SK-N-SH (cell line): ENCODE data around the gene PRR12. TPM values are rescaled to one million over a fixed set of nuclear protein-coding genes. Genes with fewer than 3 reads are reported as not detected.

Experiments used
- CTCF ChIA-PET: fragments of 300-600, 350-600 bp; formaldehyde crosslinking; extraction: SDS; loops from one replicate; lab custom pipeline; 2021; lab: Yijun Ruan, JAX
- POLR2A ChIA-PET: fragments of 350-600 bp; sonication (Branson Sonifier 250); formaldehyde crosslinking; extraction: SDS; loops from one replicate; lab custom pipeline; 2020; ENCODE audit warnings: antibody characterized with exemption, inconsistent platforms; lab: Yijun Ruan, JAX
- DNase-seq: peaks from one replicate; pipeline ENCODE4 v3.0.0; 2012
- H2AFZ ChIP-seq: fragments of 200-600 bp; sonication (generic); 2 replicates; pipeline ENCODE4 v1.8.1; 2016; ENCODE audit warnings: antibody characterized with exemption, mild to moderate bottlenecking, low read depth
- H3F3A ChIP-seq: fragments of 200-600 bp; sonication (generic); replicated peaks from 2 replicates; pipeline ENCODE3; 2016; ENCODE audit warnings: antibody characterized with exemption, mild to moderate bottlenecking; ENCODE audit not compliant: insufficient read depth
- H3K27ac ChIP-seq, 2 experiments: fragments of 200-500 bp in 1 of 2; fragments of 200-600 bp in 1 of 2; sonication (Bioruptor generic) in 1 of 2; sonication (generic), shearing (Covaris generic) in 1 of 2; 2 replicates each; pipeline versions ENCODE4 v1.5.1 to v1.6.1; 2014 to 2016; ENCODE audit warnings: low read depth in 2 of 2, inconsistent platforms in 1 of 2, low read length in 1 of 2, mild to moderate bottlenecking in 1 of 2, mixed read lengths in 1 of 2
- H3K27me3 ChIP-seq: fragments of 200-600 bp; sonication (generic), shearing (Covaris generic); 2 replicates; pipeline ENCODE4 v1.6.1; 2016; ENCODE audit warnings: mixed run types; ENCODE audit not compliant: insufficient read depth
- H3K36me3 ChIP-seq, 2 experiments: fragments of 200-500 bp in 1 of 2; fragments of 200-600 bp in 1 of 2; sonication (Bioruptor generic) in 1 of 2; sonication (generic) in 1 of 2; replicated peaks in 1 of 2; 2 replicates each; pipeline versions ENCODE3 to v1.5.1; 2014 to 2016; ENCODE audit warnings: low read length in 1 of 2, mild to moderate bottlenecking in 1 of 2; ENCODE audit not compliant: insufficient read depth in 2 of 2, control insufficient read depth in 1 of 2
- H3K4me1 ChIP-seq, 2 experiments: fragments of 200-500 bp in 1 of 2; fragments of 200-600 bp in 1 of 2; sonication (Bioruptor generic) in 1 of 2; sonication (generic), shearing (Covaris generic) in 1 of 2; 2 replicates each; pipeline versions ENCODE4 v1.5.1 to v1.6.1; 2014 to 2016; ENCODE audit warnings: low read depth in 1 of 2, low read length in 1 of 2, mixed run types in 1 of 2; ENCODE audit not compliant: insufficient read depth in 2 of 2, control insufficient read depth in 1 of 2
- H3K4me2 ChIP-seq: fragments of 200-600 bp; sonication (generic), shearing (Covaris generic); 2 replicates; pipeline ENCODE4 v1.6.1; 2017; ENCODE audit warnings: mixed run types
- H3K4me3 ChIP-seq, 2 experiments: fragments of 200-500 bp in 1 of 2; fragments of 200-600 bp in 1 of 2; sonication (Bioruptor generic) in 1 of 2; sonication (generic), shearing (Covaris generic) in 1 of 2; 2 replicates each; pipeline versions ENCODE4 v1.5.1 to v1.8.1; 2014 to 2016; ENCODE audit warnings: low read depth in 2 of 2, inconsistent platforms in 1 of 2, low read length in 1 of 2, mild to moderate bottlenecking in 1 of 2, mixed read lengths in 1 of 2, moderate library complexity in 1 of 2
- H3K79me2 ChIP-seq: fragments of 200-600 bp; sonication (generic); 2 replicates; pipeline ENCODE4 v1.8.1; 2017; ENCODE audit warnings: mild to moderate bottlenecking; ENCODE audit not compliant: insufficient read depth
- H3K9ac ChIP-seq: fragments of 200-600 bp; sonication (generic); 2 replicates; pipeline ENCODE4 v1.6.1; 2017; ENCODE audit warnings: mixed run types
- H3K9me2 ChIP-seq: fragments of 200-600 bp; sonication (generic); 2 replicates; pipeline ENCODE4 v1.6.1; 2017; ENCODE audit warnings: mixed run types
- H3K9me3 ChIP-seq: fragments of 200-600 bp; sonication (generic); 2 replicates; pipeline ENCODE4 v1.6.1; 2017; ENCODE audit warnings: mixed run types, mild to moderate bottlenecking, moderate library complexity
- H4K20me1 ChIP-seq: fragments of 200-600 bp; sonication (generic); 2 replicates; pipeline ENCODE4 v1.6.1; 2017; ENCODE audit warnings: mild to moderate bottlenecking, mixed run types; ENCODE audit not compliant: insufficient read depth
- CHD2 ChIP-seq: fragments of 150-350 bp; IDR thresholded peaks from 2 replicates; pipeline ENCODE4 v1.6.1; 2018; ENCODE audit warnings: low read length; ENCODE audit not compliant: partially characterized antibody
- ELF1 ChIP-seq: IDR thresholded peaks from 2 replicates; pipeline ENCODE4 v1.4.0; 2012
- FOXJ3 ChIP-seq: sonication (generic); formaldehyde crosslinking; IDR thresholded peaks from 2 replicates; pipeline ENCODE4 v1.5.1; 2020; ENCODE audit warnings: mild to moderate bottlenecking, missing genetic modification reagents
- GABPA ChIP-seq: IDR thresholded peaks from 2 replicates; pipeline ENCODE4 v1.4.0; 2012; ENCODE audit warnings: low read depth, mild to moderate bottlenecking
- GATA2 ChIP-seq: sonication (generic); formaldehyde crosslinking; IDR thresholded peaks from 2 replicates; pipeline ENCODE4 v1.5.0; 2020; ENCODE audit warnings: mild to moderate bottlenecking, missing genetic modification reagents
- MXI1 ChIP-seq: IDR thresholded peaks from 2 replicates; pipeline ENCODE4 v1.6.1; 2012; ENCODE audit warnings: mild to moderate bottlenecking, low read depth, low read length, improper control_type of control experiment
- NFIC ChIP-seq: IDR thresholded peaks from 2 replicates; pipeline ENCODE4 v1.4.0; 2012; ENCODE audit warnings: borderline replicate concordance
- POLR2AphosphoS5 ChIP-seq: IDR thresholded peaks from 2 replicates; pipeline ENCODE4 v1.6.1; 2012; ENCODE audit warnings: low read depth, low read length
- RAD21 ChIP-seq: IDR thresholded peaks from 2 replicates; pipeline ENCODE4 v1.6.1; 2012; ENCODE audit warnings: mild to moderate bottlenecking, low read length
- RFX5 ChIP-seq: IDR thresholded peaks from 2 replicates; pipeline ENCODE4 v1.6.1; 2012; ENCODE audit warnings: mild to moderate bottlenecking, improper control_type of control experiment, low read length
- RXRA ChIP-seq: IDR thresholded peaks from 2 replicates; pipeline ENCODE4 v1.4.0; 2012; ENCODE audit warnings: low read depth, mild to moderate bottlenecking, borderline replicate concordance
- SIN3A ChIP-seq: IDR thresholded peaks from 2 replicates; pipeline ENCODE4 v1.6.1; 2012; ENCODE audit warnings: low read depth, mild to moderate bottlenecking, low read length, moderate library complexity, borderline replicate concordance
- TEAD4 ChIP-seq: IDR thresholded peaks from 2 replicates; pipeline ENCODE4 v1.4.0; 2012; ENCODE audit warnings: mild to moderate bottlenecking, borderline replicate concordance; ENCODE audit not compliant: insufficient read depth
- YY1 ChIP-seq: IDR thresholded peaks from 2 replicates; pipeline ENCODE4 v1.4.0; 2012; ENCODE audit warnings: low read depth, mild to moderate bottlenecking
- WGBS: methylation state at CpG from one replicate; pipeline ENCODE4 v1.1.6; 2017; ENCODE audit warnings: low lambda C conversion rate; 5-methylcytosine and 5-hydroxymethylcytosine counted together
- polyA plus RNA-seq, 3 experiments: library from polyadenylated mRNA; depleted of rRNA; stranded (reverse); fragments of >200 nt; gene quantifications; 2 replicates each; pipeline ENCODE4 v1.2.3, GENCODE V29; 2012
- TF ChIP-seq, protein P1 (sequence below): IDR thresholded peaks from 2 replicates; pipeline ENCODE4; 2012
- TF ChIP-seq, protein P2 (sequence below): IDR thresholded peaks from 2 replicates; pipeline ENCODE4 v1.4.0; 2012; ENCODE audit warnings: low read depth

PRR12 gene
- polyA plus RNA-seq, 1 of the 3 experiments (the other 2 are of a cell fraction): 1.7 TPM

DNA sequence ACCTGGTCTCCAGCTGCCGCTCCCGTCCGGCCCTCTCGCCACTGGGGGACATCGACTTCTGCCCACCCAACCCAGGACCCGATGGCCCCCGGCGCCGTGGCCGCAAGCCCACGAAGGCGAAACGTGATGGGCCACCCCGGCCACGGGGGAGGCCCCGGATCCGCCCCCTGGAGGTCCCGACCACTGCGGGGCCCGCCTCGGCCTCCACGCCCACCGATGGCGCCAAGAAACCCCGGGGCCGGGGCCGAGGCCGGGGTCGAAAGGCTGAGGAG, 6.7 kb downstream of the PRR12 start:
- no peaks in the 10 kb centered on the region for H3K27me3 ChIP-seq
- H3K9me2 ChIP-seq: no peaks in the 10 kb centered on the region
- no peak overlapping the region for H3K27ac ChIP-seq
- DNase-seq: no peak
- peaks cover 0 to 7% of the 10 kb centered on the region in 2 experiments; a peak in 1 of 4 replicates for H3K4me1 ChIP-seq
- no peak for TF ChIP-seq RFX5
- CTCF ChIA-PET: interaction anchor here (0.6 to 3.0 kb wide), 2 partner anchors 33 to 74 kb away, joined by 3 to 12 read pairs; no protein-coding TSS in a partner anchor
- peaks cover 77% of the 10 kb centered on the region for H3K79me2 ChIP-seq
- H3K36me3 ChIP-seq: peaks cover 42 to 67% of the 10 kb centered on the region in 2 experiments
- peaks cover 10% of the 10 kb centered on the region for H3F3A ChIP-seq
- peaks cover 53% of the 10 kb centered on the region for H4K20me1 ChIP-seq
- WGBS: 96% methylated on average over 16 of the region's 29 CpGs
- H3K9ac ChIP-seq: no peak overlapping the region
- no peak overlapping the region for H3K4me3 ChIP-seq
- H3K9me3 ChIP-seq: no peaks in the 10 kb centered on the region
- H3K4me2 ChIP-seq: no peak overlapping the region
- no peak overlapping the region for H2AFZ ChIP-seq
- POLR2A ChIA-PET: interaction anchor here (0.7 kb wide), 1 partner anchor 18 kb away, joined by 3 read pairs; no protein-coding TSS in a partner anchor

DNA sequence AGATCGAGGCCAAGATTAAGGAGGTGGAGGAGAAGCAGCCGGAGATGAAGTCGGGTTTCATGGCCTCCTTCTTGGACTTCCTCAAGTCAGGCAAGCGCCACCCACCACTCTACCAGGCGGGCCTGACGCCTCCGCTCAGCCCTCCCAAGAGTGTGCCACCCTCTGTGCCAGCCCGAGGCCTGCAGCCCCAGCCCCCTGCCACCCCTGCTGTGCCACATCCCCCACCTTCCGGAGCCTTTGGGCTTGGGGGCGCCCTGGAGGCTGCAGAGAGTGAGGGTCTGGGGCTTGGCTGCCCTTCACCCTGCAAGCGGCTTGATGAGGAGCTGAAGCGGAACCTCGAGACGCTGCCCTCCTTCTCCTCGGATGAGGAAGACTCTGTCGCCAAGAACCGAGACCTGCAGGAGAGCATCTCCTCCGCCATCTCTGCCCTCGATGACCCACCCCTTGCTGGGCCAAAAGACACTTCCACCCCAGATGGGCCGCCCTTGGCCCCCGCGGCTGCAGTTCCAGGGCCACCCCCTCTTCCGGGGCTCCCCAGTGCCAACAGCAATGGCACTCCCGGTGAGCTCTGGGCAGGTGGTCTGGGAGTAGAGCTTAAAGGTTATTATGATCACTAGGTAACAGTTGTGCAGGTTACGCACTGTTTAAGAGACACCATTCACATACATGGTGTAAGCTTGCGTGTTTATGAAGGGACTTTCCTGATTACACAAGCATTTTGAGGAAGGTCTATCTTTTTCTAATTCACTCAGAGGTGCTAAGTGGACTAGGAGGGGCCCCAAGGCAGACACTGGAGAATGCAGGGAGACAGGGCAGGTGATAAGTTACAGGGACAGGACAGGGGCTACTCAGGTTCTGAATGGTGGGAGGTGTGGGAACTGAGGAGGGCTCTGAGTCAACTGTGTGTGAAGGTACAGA, 8.7 kb downstream of the PRR12 start:
- Histone ChIP-seq H3K4me3 (no peak overlapping the region), H3K9me3 (no peaks in the 10 kb centered on the region), H4K20me1 (peaks cover 48% of the 10 kb centered on the region), H3K27ac (no peak overlapping the region), H2AFZ (no peak overlapping the region), H3K9ac (no peak overlapping the region), H3K4me2 (no peak overlapping the region), H3K36me3 (peaks cover 51 to 62% of the 10 kb centered on the region in 2 experiments), H3K9me2 (no peaks in the 10 kb centered on the region), H3K27me3 (no peaks in the 10 kb centered on the region), H3K4me1 (no peaks in the 10 kb centered on the region), H3K79me2 (peaks cover 78% of the 10 kb centered on the region), H3F3A (peaks cover 8% of the 10 kb centered on the region)
- no peak for TF ChIP-seq ELF1
- TF ChIP-seq RFX5: no peak
- no peak for TF ChIP-seq MXI1
- no peak for TF ChIP-seq NFIC
- no peak for TF ChIP-seq RXRA
- no peak for TF ChIP-seq GATA2
- no peak for TF ChIP-seq GABPA
- TF ChIP-seq, protein P1, sequence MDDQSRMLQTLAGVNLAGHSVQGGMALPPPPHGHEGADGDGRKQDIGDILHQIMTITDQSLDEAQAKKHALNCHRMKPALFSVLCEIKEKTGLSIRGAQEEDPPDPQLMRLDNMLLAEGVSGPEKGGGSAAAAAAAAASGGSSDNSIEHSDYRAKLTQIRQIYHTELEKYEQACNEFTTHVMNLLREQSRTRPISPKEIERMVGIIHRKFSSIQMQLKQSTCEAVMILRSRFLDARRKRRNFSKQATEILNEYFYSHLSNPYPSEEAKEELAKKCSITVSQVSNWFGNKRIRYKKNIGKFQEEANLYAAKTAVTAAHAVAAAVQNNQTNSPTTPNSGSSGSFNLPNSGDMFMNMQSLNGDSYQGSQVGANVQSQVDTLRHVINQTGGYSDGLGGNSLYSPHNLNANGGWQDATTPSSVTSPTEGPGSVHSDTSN: no peak
- TF ChIP-seq SIN3A: no peak
- no peak for TF ChIP-seq CHD2
- no peak for TF ChIP-seq FOXJ3 (CRISPR knock-in tag)
- TF ChIP-seq, protein P2, sequence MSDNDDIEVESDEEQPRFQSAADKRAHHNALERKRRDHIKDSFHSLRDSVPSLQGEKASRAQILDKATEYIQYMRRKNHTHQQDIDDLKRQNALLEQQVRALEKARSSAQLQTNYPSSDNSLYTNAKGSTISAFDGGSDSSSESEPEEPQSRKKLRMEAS: no peak
- no peak for TF ChIP-seq RAD21
- no peak for TF ChIP-seq YY1
- no peak for TF ChIP-seq TEAD4
- TF ChIP-seq POLR2AphosphoS5: no peak
- 97% methylated on average over 26 of the region's 26 CpGs for WGBS
- ChIA-PET POLR2A (interaction anchor here (1.1 kb wide), 1 partner anchor 40 kb away, joined by 3 read pairs; the partner anchor contains the start of gene RRAS), CTCF (interaction anchor here (3.0 kb wide), 1 partner anchor 72 kb away, joined by 12 read pairs; no protein-coding TSS in a partner anchor)
- DNase-seq: no peak
